Stomach (tissue), 9 donors: Measurements from ENCODE around the gene UBTD1. TPM values are rescaled to one million over a fixed set of nuclear protein-coding genes. Genes with fewer than 3 reads are reported as not detected.

Experiments
- DNase-seq, 2 donors: peaks; one replicate each; pipeline versions ENCODE4 v3.0.0 to v3.0.0-alpha.2; 2013 to 2019
- H3K27ac ChIP-seq, 5 donors: fragments of 200-600 bp in 4 of 5; sonication (generic) in 4 of 5; one replicate each; pipeline ENCODE4 v1.5.1; 2013 to 2019; ENCODE audit warnings: mild to moderate bottlenecking in 1 of 5, moderate library complexity in 1 of 5
- H3K27me3 ChIP-seq, 3 donors: fragments of 200-600 bp; sonication (generic); one replicate each; pipeline ENCODE4 v1.5.1; 2017 to 2019; ENCODE audit warnings: mixed run types in 1 of 3
- H3K36me3 ChIP-seq, 4 donors: fragments of 200-600 bp; sonication (generic); 1 replicate in 3 of 4; 2 replicates in 1 of 4; pipeline ENCODE4 v1.5.1; 2016 to 2019
- H3K4me1 ChIP-seq, 4 donors: fragments of 200-600 bp; sonication (generic); one replicate each; pipeline ENCODE4 v1.5.1; 2016 to 2019
- H3K4me3 ChIP-seq, 4 donors: fragments of 200-600 bp; sonication (generic) in 3 of 4; one replicate each; pipeline ENCODE4 v1.5.1; 2016 to 2019; ENCODE audit warnings: mild to moderate bottlenecking in 1 of 4
- H3K9me3 ChIP-seq, 4 donors: fragments of 200-600 bp; sonication (generic); one replicate each; pipeline ENCODE4 v1.5.1; 2016 to 2019
- CTCF ChIP-seq, 7 experiments: fragments of 450-650 bp in 4 of 7; fragments of 200-600 bp in 3 of 7; sonication (generic) in 3 of 7; IDR thresholded peaks; one replicate each; pipeline ENCODE4 v1.5.1; 2016 to 2019; ENCODE audit warnings: antibody characterized with exemption in 7 of 7, control low read depth in 2 of 7, mild to moderate bottlenecking in 1 of 7
- EP300 ChIP-seq: sonication (generic); formaldehyde crosslinking; IDR thresholded peaks from one replicate; pipeline ENCODE4 v1.6.1; 2017; ENCODE audit warnings: antibody characterized with exemption
- POLR2A ChIP-seq, 4 donors: fragments of 450-650 bp; IDR thresholded peaks; one replicate each; pipeline ENCODE4 v1.6.1; 2016; ENCODE audit warnings: antibody characterized with exemption in 4 of 4, control low read depth in 2 of 4, mild to moderate bottlenecking in 1 of 4, moderate library complexity in 1 of 4
- POLR2AphosphoS5 ChIP-seq, 3 donors: sonication (generic); formaldehyde crosslinking; IDR thresholded peaks; one replicate each; pipeline ENCODE4 v1.6.1; 2016; ENCODE audit warnings: antibody characterized with exemption in 3 of 3
- WGBS, 5 donors: extraction: QIAGEN DNeasy Blood & Tissue Kit in 3 of 5; methylation state at CpG; one replicate each; pipeline versions ENCODE4 v1.1.5 to v1.1.7; 2013 to 2018; 5-methylcytosine and 5-hydroxymethylcytosine counted together
- intact Hi-C: fragments of 100-400 bp; cut with DNase I; formaldehyde crosslinking; loops from one replicate; pipeline ENCODE4 v1.15.1; 2023; ENCODE audit warnings: low total_unique reads
- polyA plus RNA-seq, 3 donors: library from polyadenylated mRNA; stranded (reverse); fragments of 200-250 nt; gene quantifications; one replicate each; pipeline ENCODE4 v1.2.3, GENCODE V29; 2013
- total RNA-seq, 5 donors: library from RNA; depleted of rRNA; stranded (reverse); fragments of >200 nt; gene quantifications; one replicate each; pipeline versions ENCODE4 v1.1.0 to v1.2.3, GENCODE V29; 2014 to 2016
- donor health status: healthy with polysubstance abuse.
- donor health status: Bipolar disorder and iron deficiency.
- donor health status: healthy.

The UBTD1 gene
- total and polyA plus RNA-seq, 8 donors: 1.3 to 22.9 (median 8.1) TPM

DNA sequence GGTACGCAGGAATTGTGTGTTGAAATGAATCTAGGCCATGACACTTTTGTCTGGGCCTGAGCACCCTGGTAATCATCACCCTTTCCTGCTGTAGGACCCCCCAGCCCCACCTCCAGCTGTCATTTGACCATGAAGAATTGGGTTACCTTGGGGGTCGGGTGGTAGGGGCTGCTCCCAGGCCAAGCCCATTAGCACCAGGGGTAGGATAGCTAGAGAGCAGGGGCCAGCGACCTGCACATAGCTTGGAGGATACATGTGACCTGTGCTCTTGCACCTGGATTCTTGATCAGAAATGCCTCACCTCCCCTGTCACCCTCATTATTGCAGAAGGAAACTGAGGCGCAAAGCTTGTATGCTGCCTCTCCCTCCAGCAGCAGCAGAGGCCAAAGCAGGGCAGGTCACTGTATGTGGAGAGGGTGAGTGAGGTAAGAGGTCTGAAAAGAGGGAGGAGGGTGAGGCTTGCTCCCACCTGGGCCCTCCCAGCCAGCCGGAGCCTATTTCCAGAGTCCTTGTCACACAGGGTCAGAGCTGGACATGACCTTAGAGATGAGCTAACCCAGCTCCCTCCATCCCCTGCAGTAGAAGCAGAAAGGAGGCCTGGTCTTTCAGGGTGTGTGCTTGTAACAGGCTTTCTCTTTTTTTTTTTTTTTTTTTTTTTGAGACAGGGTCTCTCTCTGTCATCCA lies 38.6 kb downstream of the UBTD1 start:
- H3K4me1 ChIP-seq: peaks cover 7 to 29% (median 11%) of the 10 kb centered on the region in 4 donors
- H3K27me3 ChIP-seq: no peaks in the 10 kb centered on the region
- H3K36me3 ChIP-seq: no peaks in the 10 kb centered on the region
- H3K9me3 ChIP-seq: no peaks in the 10 kb centered on the region
- no peak overlapping the region for H3K27ac ChIP-seq
- TF ChIP-seq CTCF (IDR thresholded peaks at IDR 0.05) (no peak), POLR2AphosphoS5 (IDR thresholded peaks at IDR 0.05) (no peak), EP300 (no peak), POLR2A (IDR thresholded peaks at IDR 0.05) (no peak)
- intact Hi-C loops: no loop called here
- WGBS, 5 donors: 86 to 93% (median 88%) methylated on average over 5 of the region's 5 CpGs
- H3K4me3 ChIP-seq: no peak overlapping the region
- DNase-seq: no peak

DNA sequence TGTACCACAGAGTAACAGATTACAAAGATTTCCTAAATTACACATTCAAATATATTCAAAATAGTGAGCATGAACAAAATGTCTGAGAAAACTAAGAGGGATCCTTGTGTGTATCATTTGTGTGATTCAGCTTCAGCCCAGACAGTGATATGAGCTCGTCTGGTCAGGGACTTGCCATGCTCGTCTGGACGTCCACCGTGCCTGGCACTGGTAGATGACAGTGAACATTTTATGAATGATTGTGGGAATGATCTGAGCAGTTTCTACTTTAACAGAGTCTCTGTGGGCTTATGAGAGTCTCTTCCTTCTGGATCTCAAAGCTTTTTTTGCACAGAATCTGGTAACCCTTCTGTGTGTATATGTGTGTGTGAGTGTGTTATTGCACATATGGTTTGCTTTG lies 39.7 kb downstream of the UBTD1 start:
- Histone ChIP-seq H3K4me1 (peaks cover 18 to 40% (median 22%) of the 10 kb centered on the region in 4 donors), H3K27ac (no peak overlapping the region), H3K4me3 (no peak overlapping the region), H3K27me3 (no peaks in the 10 kb centered on the region), H3K36me3 (no peaks in the 10 kb centered on the region), H3K9me3 (no peaks in the 10 kb centered on the region)
- no peak for DNase-seq
- WGBS, 5 donors: 60 to 86% (median 73%) methylated on average over 4 of the region's 4 CpGs
- TF ChIP-seq CTCF (IDR thresholded peaks at IDR 0.05) (no peak), POLR2AphosphoS5 (IDR thresholded peaks at IDR 0.05) (no peak)
- intact Hi-C loops: no loop called here

GRCh38 chr10:97538839-97539238 lies 40.1 kb downstream of the UBTD1 start:
- 87 to 100% (median 95%) methylated on average over 3 to 4 of the region's 4 CpGs for WGBS, 5 donors
- H3K4me1 ChIP-seq: peaks cover 22 to 45% (median 25%) of the 10 kb centered on the region in 4 donors
- no peaks in the 10 kb centered on the region for H3K27me3 ChIP-seq
- no peak overlapping the region for H3K27ac ChIP-seq
- H3K9me3 ChIP-seq: no peaks in the 10 kb centered on the region
- intact Hi-C loops: no loop called here
- TF ChIP-seq EP300 (no peak), POLR2A (IDR thresholded peaks at IDR 0.05) (no peak), CTCF (IDR thresholded peaks at IDR 0.05) (no peak), POLR2AphosphoS5 (IDR thresholded peaks at IDR 0.05) (no peak)
- H3K36me3 ChIP-seq: no peaks in the 10 kb centered on the region
- DNase-seq: no peak
- no peak overlapping the region for H3K4me3 ChIP-seq

- Histone ChIP-seq H3K27ac (peak overlapping the region in 2 of 5 donors; percentile 4 to 10), H3K27me3 (no peaks in the 10 kb centered on the region), H3K36me3 (no peaks in the 10 kb centered on the region), H3K4me1 (peaks cover 23 to 48% (median 25%) of the 10 kb centered on the region in 4 donors), H3K4me3 (no peak overlapping the region), H3K9me3 (no peaks in the 10 kb centered on the region)
- peak in 1 of 2 donors; percentile 35 for DNase-seq
- TF ChIP-seq CTCF (IDR thresholded peaks at IDR 0.05) (no peak), EP300 (no peak), POLR2A (IDR thresholded peaks at IDR 0.05) (no peak)
- 56 to 97% (median 72%) methylated on average over 3 to 6 of the region's 6 CpGs for WGBS, 5 donors
- intact Hi-C loops: no loop called here
Measured at GRCh38 chr10:97539523-97540200, 40.9 kb downstream of the UBTD1 start.
